Measurements from ENCODE around the gene C2CD5. TPM values are rescaled to one million over a fixed set of nuclear protein-coding genes. Genes with fewer than 3 reads are reported as not detected.
"Not testable (repeated sequence)": the region's sequence is repeated elsewhere in the genome, so short reads cannot be mapped to it uniquely, and the experiment has no call there.

Gene C2CD5
- polyA plus RNA-seq, 4 donors, result 63.0 to 95.3 (median 76.4) TPM

DNA sequence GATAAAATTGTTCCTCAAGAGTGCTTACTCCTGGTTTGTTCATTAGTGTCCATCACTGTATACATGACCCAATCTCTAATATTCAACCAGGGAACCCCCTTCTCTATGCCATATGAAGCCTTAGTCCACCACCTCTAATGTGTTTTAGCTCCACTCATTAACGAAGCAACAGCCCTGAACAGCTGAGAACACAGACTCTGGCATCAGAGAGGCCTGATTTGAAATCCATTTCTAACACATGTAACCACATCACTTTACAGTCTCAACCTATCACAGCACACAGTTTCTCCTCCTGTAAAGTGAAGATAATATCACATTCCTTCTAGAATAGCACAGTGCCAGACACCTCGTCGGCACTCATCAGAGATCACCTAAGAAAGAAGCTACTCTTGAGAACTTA, 64.3 kb downstream of the C2CD5 start:
- DNase-seq (ENCODE audit: low read depth in 4 of 4, low spot score in 2 of 4), result no peak

DNA sequence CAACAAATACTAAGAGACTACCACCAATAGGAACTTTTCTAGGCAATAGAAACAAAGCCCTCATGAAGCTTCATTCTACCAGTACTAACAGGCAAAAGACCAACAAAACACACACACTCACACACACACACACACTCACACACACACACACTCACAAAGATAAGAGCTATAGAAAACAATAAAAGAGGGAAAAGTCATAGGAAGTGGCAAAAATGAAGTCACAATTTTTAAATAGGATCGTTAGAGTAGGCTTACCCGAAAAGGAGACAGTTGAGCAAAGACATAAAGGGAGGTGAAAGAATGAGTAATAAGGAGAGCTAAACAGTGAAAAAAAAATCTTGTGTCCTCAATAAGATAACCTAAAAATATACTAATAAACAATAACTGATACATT, 66.5 kb downstream of the C2CD5 start:
- no peak for DNase-seq (ENCODE audit: low read depth in 4 of 4, low spot score in 2 of 4)

DNA sequence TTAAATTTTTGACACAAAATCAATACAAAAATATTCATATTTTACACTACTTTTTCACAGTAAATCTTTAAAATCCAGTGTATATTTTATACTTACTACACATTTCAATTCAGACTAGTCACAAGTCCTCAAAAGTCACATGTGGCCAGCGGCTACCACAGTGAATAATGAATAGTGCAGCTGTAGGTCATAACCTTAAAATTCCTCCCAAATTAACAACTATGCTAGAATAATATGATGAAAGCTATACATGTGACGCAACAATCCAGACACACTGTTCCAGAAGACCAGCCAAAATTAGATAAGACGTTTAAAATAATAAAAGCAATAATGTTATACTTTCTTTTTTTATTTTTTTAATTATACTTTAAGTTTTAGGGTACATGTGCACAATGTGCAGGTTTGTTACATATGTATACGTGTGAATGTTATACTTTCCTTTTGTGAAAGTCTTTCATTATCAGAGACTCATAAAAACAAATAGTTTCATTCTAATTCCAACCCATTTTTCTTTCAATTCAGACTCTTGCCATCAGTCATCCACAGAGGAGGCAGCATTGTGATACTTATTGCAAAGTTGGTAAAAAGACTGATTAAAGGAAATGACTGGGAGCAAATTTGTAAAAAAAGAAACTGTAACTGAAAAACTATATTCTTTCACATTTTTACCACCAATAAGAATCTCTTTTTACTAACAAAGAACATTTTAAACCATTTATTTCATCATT, 67.0 kb downstream of the C2CD5 start:
- no peak for DNase-seq (ENCODE audit: low read depth in 4 of 4, low spot score in 2 of 4)

DNA sequence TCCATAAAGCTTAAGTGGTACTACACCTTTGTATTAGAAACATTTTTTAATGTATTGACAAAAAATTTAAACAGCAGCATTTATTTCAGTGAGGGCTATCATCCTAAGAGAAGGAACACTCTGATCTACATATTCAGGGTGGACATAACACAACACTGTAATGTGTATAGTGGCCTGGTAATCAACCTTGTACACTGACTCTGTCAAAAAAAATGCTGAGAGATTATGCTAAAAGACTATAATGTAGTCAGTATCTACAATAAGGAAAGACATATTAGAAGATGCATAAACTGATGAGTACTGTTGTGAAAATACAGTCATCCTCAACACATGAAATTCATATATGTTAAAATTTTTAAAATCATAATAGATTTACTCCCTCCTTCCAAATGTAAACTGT, 68.2 kb downstream of the C2CD5 start:
- DNase-seq (ENCODE audit: low read depth in 4 of 4, low spot score in 2 of 4), result no peak

DNA sequence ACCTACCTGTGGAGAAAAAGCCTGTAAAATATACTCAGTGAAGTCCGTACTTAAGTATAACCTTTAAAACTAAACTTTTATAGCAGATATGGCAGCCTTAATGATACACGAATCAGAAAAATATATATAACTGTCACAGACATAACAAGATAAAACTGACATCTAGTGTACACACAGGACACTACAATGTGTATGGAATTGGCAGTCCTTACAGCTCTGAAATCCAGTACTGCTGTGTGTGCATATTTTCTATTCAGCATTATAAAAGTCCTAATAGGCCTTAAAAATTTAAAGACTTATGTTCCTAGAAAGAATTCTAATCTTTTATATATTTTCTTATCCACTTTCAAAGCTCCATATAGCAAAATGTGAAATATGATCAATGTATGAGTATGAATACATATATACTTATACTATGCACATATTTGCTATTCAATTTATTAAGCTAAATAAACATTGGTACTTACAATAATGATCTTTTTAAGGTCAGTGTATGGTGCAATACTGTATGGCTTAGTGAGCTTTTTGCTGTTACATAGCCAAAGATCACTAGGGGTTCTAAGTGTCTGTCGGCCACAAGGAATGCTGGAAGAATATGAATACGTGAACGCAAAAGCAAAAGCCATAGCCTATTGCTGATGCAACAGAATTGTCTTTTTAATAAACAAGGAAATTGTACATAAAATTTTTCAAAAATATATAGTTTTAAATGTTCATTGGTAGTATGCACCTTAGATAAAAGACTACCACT, 69.2 kb downstream of the C2CD5 start:
- no peak for DNase-seq (ENCODE audit: low read depth in 4 of 4, low spot score in 2 of 4)

- no peak for DNase-seq (ENCODE audit: low read depth in 4 of 4, low spot score in 2 of 4)
These were observed 71.1 kb downstream of the C2CD5 start for GRCh38 chr12:22473212-22473611.

- DNase-seq (ENCODE audit: low read depth in 4 of 4, low spot score in 2 of 4), result no peak
These were observed 77.2 kb downstream of the C2CD5 start for GRCh38 chr12:22467190-22467589.

- DNase-seq (ENCODE audit: low read depth in 4 of 4, low spot score in 2 of 4), result no peak
These were observed 81.0 kb downstream of the C2CD5 start for GRCh38 chr12:22463306-22463705.

DNA sequence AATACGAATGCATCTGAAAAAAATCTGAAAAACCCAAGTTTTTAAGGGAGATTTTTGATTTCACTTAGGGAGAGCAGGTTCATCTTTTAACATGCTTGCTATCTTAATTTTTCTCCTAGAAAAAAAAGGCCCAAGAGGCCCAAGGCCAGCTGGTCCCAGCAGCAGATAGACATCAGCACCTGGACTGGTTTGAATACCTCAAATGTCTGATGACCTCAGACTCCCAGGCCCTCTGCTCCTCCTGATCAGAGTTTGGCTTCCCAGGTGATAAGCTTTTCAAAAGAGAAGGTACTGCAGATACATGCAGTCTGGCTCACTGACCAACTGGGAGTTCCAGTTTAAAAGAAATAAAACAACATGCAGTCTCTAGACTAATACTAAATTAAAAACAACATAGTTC, 82.6 kb downstream of the C2CD5 start:
- no peak for DNase-seq (ENCODE audit: low read depth in 4 of 4, low spot score in 2 of 4)

DNA sequence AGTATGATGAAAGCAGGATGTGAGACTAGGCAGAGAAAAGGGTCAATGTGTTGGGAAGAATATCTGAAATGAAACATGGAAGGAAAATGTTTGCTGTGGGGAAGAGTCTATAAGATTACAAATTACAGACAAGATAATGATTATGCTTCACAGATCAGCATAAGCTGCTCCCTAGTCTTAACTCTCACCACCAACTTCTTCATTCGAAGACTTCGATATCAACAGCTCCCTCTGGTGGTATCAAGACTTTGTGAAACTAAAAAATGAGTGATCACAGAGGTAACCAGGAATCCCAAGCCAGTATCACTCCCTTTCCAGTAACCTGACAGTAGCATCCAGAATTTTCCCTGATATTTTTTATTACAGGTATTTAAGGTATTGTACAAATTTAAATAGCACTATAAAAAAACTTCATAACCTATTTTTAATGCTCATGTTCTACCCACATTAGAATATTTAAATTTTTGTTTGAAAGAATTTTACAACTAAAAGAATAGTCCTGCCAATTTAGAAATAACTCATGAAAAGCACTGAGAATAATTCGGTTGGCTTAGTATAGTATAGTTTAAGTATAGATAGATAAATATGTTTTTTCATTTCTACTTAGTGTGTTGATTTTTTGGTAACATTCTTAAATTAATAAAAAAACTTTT, 84.4 kb downstream of the C2CD5 start:
- DNase-seq (ENCODE audit: low read depth in 4 of 4, low spot score in 2 of 4), result no peak

DNA sequence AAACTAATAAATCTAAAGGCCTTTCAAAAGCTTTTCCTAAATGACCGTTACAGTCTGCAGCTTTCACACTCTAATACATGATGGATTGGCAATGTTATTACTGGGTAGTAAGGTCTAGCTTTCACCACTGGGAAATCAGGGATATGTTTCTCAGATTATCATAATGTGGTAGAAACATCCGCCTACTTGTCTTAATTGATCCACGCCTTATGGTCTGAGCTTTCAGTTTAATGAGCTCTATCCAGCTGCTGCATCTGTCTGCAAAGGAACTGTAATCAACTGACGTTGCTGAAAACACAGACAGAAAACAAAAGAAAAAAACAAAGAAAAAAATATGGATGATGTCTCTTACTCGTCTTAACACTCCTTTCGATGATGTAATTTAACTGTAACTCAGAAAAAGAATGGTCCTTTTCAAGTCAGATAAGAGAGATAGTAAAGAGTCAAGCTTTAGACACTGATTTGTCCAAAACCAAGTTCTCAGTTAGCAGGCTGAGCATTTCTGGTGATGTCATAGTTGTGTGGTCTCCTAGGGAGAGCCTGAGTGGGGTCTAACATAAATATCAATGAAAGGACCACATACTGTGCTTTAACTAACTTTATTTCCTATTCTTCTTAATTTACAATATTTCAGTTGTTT, 85.9 kb downstream of the C2CD5 start:
- peak in 1 of 4 donors; percentile 52 for DNase-seq (ENCODE audit: low read depth in 4 of 4, low spot score in 2 of 4)

DNA sequence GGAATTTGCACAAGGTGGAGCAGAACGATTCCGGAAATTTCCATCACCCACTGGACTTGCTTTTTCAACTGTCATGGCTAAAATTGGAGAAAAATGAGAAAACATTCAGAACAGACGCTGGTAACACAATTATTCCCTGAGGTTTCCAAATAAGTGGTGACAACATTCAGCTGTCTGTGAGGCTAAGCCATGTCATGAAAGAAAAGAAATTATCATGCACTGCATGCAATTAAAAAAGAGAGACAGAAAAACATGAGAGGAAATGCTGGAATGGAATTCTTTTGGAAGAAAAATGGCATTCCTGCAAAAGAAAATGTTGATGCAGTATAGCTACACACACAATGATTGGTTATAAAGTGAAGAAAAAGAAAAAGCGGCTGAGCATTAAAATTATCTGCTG, 87.3 kb downstream of the C2CD5 start:
- peak in 1 of 4 donors; percentile 44 for DNase-seq (ENCODE audit: low read depth in 4 of 4, low spot score in 2 of 4)

DNA sequence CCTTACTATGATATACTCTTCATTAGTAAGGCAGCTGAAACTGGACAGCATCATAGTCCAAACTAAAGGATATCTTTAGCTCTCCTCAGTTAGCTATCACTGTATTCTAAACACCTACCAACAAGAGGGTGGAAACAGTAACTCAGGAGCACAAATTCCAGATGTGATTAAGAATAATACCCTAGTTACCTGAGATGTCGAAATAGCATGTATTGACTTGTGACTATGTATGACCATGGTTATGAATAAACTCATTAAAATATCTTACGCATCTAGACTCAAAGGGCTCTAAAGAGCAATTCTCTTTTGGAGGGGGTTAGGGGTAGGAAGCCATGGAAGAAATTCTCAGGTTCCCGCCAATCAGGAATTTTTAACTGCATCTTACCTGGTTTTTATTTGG, 90.8 kb downstream of the C2CD5 start:
- DNase-seq (ENCODE audit: low read depth in 4 of 4, low spot score in 2 of 4), result no peak

- no peak for DNase-seq (ENCODE audit: low read depth in 4 of 4, low spot score in 2 of 4)
These were observed 97.1 kb downstream of the C2CD5 start for GRCh38 chr12:22447223-22447622.

GRCh38 chr12:22444317-22444665, 100.1 kb downstream of the C2CD5 start:
- DNase-seq (ENCODE audit: low read depth in 4 of 4, low spot score in 2 of 4), result not testable (repeated sequence)

DNA sequence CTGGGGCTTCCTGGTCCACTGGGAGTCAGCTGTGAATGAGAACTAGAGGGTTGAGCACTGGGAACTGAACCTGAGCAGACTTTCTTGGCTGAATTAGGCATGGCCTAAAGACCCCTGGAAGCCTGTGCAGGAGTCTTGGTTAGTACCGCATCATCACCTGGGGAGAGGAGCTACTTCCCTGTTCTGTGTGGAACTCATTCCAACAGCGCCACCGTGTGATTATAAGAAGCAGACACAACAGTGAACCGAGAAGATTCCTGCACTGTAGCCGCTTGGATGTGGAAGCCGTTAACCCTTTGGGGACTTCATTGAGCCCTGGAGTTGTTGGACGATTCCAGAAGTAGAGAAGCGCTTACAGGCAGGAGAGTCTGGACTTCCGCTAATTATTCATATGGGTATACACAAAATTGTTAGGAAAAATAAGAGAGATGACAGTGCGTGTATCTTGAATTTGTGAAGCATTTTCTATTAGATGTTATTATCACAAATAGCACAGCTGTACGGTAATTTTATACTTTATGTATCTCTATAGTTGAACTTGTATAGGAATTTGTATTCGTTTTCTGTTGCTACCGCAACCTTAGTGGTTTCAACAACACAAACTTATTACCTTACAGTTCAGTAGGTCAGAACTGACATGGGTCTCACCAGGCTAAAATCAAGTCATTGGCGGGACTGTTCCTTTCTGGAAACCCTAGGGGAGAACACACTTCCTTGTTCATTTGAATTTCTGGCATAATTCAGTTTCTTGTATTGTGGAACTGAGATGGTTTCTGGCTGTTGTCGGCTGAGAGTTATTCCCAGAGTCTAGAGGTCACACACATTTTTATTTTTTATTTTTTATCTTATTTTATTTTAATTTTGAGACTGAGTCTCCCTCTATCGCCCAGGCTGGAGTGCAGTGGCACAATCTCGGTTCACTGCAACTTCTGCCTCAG, 100.7 kb downstream of the C2CD5 start:
- DNase-seq (ENCODE audit: low read depth in 4 of 4, low spot score in 2 of 4), result peak in 3 of 4 donors; percentile 58 to 80 (median 67)

DNA sequence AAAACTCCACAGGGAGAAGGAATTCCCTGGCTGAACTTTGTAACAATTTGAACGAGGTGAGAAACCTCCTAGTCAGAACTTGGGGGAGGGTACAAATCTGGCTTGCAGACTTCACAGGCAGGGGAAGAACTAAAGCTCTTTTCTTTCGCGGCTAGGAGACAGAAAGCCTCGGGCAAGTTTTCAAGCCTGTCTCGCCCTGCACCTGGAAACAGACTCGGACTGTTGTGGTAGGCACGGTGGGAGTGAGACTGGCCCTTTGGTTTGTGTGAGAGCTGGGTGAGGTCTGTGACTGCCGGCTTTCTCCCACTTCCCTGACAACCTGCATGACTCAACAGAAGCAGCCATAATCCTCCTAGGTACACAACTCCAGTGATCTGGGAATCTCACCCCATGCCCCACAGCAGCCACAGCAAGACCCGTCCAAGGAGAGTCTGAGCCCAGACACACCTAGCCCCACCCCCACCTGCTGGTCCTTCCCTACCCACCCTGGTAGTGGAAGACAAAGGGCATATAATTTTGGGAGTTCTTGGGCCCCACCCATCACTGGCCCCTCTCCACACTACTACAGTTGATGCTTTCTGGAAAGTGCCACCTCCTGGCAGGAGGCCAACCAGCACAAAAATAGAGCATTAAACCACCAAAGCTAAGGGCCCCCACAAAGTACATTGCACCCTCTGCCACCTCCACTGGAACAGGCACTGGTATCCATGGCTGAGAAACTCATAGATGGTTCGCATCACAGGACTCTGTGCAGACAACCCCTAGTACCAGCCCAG, 107.1 kb downstream of the C2CD5 start:
- DNase-seq (ENCODE audit: low read depth in 4 of 4, low spot score in 2 of 4), result no peak

GRCh38 chr12:22435583-22435982, 108.8 kb downstream of the C2CD5 start:
- no peak for DNase-seq (ENCODE audit: low read depth in 4 of 4, low spot score in 2 of 4)

- no peak for DNase-seq (ENCODE audit: low read depth in 4 of 4, low spot score in 2 of 4)
These were observed 112.6 kb downstream of the C2CD5 start for GRCh38 chr12:22431693-22432251.
